ENCODE data around the gene SLC17A9.

- no peak for TF ChIP-seq CTCF (IDR thresholded peaks at IDR 0.05)
- no peak for TF ChIP-seq POLR2A (IDR thresholded peaks at IDR 0.05)
Observed at GRCh38 chr20:63006540-63007359, 54.2 kb downstream of the SLC17A9 start, which contains the start of gene BHLHE23.

Measured in esophagus squamous epithelium (tissue), 4 donors.